Stimulated activated naive CD8-positive, alpha-beta T cell treated with anti-CD3 and anti-CD28 coated beads, Interleukin-15, amount 100 ng/mL, for 72 hours (primary cell): ENCODE data around the gene PICK1.

Experiments
- ATAC-seq: fragments of 150-1000 bp; cut with Tn5 transposase; 2 replicates; pipeline ENCODE4 v1.10.0; 2021; ENCODE audit warnings: mild to moderate bottlenecking, moderate library complexity
- DNase-seq, 2 donors: peaks; one replicate each; pipeline ENCODE4 v3.0.0; 2021 to 2022
- H3K27ac Mint-ChIP-seq, 2 donors: one replicate each; pipeline ENCODE4 v1.8.0; 2022; ENCODE audit warnings: mild to moderate bottlenecking in 2 of 2, mixed read lengths in 2 of 2, moderate library complexity in 2 of 2
- H3K27me3 Mint-ChIP-seq: one replicate; pipeline ENCODE4 v1.8.0; 2022; ENCODE audit warnings: mixed read lengths
- H3K4me1 Mint-ChIP-seq: one replicate; pipeline ENCODE4 v1.8.0; 2022; ENCODE audit warnings: mild to moderate bottlenecking, mixed read lengths
- H3K4me3 Mint-ChIP-seq, 2 donors: one replicate each; pipeline ENCODE4 v1.8.0; 2022; ENCODE audit warnings: mild to moderate bottlenecking in 2 of 2, mixed read lengths in 2 of 2, moderate library complexity in 1 of 2
- H3K9me3 Mint-ChIP-seq, 2 donors: one replicate each; pipeline ENCODE4 v1.8.0; 2022; ENCODE audit warnings: mixed read lengths in 2 of 2

Gene PICK1

DNA sequence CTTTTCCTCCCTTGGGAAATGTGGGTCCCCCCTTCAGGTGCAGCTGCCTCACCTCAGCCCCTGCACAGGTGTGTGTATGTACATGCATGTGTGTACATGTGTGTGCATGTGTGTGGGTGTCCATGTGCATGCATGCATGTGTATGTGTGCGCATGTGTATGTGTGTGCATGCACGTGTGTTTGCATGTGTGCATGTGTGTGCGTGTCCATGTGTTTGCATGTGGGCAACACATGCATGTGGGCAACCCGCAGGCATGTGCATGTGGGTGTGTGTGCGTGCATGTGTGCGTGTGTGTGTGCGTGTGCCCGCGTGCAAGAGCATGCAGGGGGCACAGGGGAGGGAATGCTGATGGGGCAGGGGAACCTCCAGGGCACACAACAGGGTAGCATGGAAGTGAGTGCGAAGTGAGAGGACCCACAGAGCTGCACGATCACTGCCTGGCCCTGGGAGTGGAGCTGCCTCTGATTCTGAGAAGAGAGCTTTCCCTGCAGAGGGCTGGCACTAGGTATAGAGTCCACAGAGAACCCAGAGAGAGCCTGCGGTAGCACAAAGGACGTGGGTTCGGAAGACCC, 67.9 kb downstream of the PICK1 start:
- H3K9me3 Mint-ChIP-seq: no peaks in the 10 kb centered on the region
- peaks cover 14% of the 10 kb centered on the region for H3K4me1 Mint-ChIP-seq
- no peaks in the 10 kb centered on the region for H3K27me3 Mint-ChIP-seq
- no peak for DNase-seq
- no peak overlapping the region for H3K4me3 Mint-ChIP-seq
- H3K27ac Mint-ChIP-seq: no peak overlapping the region
- ATAC-seq: no peak
